GM12878 (cell line): ENCODE data around the gene AKAP5. TPM values are rescaled to one million over a fixed set of nuclear protein-coding genes. Genes with fewer than 3 reads are reported as not detected.
A peak's percentile ranks its signal among the peaks of the same experiment; 100 is the strongest.

Experiments used
- ATAC-seq: fragments of 200-7000 bp; cut with Tn5 transposase; 3 replicates; pipeline ENCODE4 v1.9.1; 2020; ENCODE audit warnings: mild to moderate bottlenecking, moderate library complexity
- BruUV-seq: library from RNA; stranded (reverse); fragments of 400-500 nt; replicated peaks from 2 replicates; lab custom pipeline; 2021; lab: Mats Ljungman, UMichigan
- CTCF ChIA-PET: fragments of 300-600 bp; sonication (Branson Sonifier 250); formaldehyde crosslinking; extraction: SDS; loops from one replicate; lab custom pipeline; 2021; ENCODE audit warnings: inconsistent platforms; lab: Yijun Ruan, JAX
- POLR2A ChIA-PET: fragments of 350-600 bp; formaldehyde crosslinking; extraction: SDS; loops from one replicate; lab custom pipeline; 2021; ENCODE audit warnings: inconsistent platforms; lab: Charles Lee
- RAD21 ChIA-PET: fragments of 300-600 bp; sonication (Branson Sonifier 250); formaldehyde crosslinking; loops from one replicate; lab custom pipeline; 2023; ENCODE audit warnings: antibody characterized with exemption; ENCODE audit not compliant: unreplicated experiment; lab: Charles Lee
- SMC1A ChIA-PET: fragments of 300-600 bp; sonication (Branson Sonifier 250); formaldehyde crosslinking; loops from one replicate; lab custom pipeline; 2023; ENCODE audit not compliant: unreplicated experiment, uncharacterized antibody; lab: Charles Lee
- DNase-seq: peaks from one replicate; pipeline ENCODE4 v3.0.0-alpha.2; 2011; ENCODE audit warnings: low read depth, low spot score
- FAIRE-seq: peaks from 3 replicates; lab custom pipeline; 2011; peaks lifted over from hg19 to GRCh38; lab: Jason Lieb, UNC
- H2AFZ ChIP-seq: 2 replicates; pipeline ENCODE4 v1.6.0; 2011; ENCODE audit warnings: low read depth, low read length, control low read depth; ENCODE audit not compliant: control insufficient read depth
- H3K27ac ChIP-seq: 2 replicates; pipeline ENCODE4 v1.5.1; 2011; ENCODE audit warnings: control low read depth; ENCODE audit not compliant: control insufficient read depth, insufficient read depth
- H3K27me3 ChIP-seq, 2 experiments: replicated peaks in 1 of 2; 2 replicates each; pipeline versions ENCODE4 v1.6.0 to v1.6.1; 2011; ENCODE audit warnings: low read length in 1 of 2; ENCODE audit not compliant: control insufficient read depth in 2 of 2, insufficient read depth in 2 of 2
- H3K36me3 ChIP-seq, 2 experiments: 2 replicates each; pipeline ENCODE4 v1.5.1; 2011; ENCODE audit warnings: low read length in 1 of 2; ENCODE audit not compliant: control insufficient read depth in 2 of 2, insufficient read depth in 2 of 2
- H3K4me1 ChIP-seq: 2 replicates; pipeline ENCODE4 v1.6.1; 2011; ENCODE audit warnings: mild to moderate bottlenecking, low read length, moderate library complexity, mixed read lengths; ENCODE audit not compliant: control insufficient read depth, insufficient read depth
- H3K4me2 ChIP-seq: 2 replicates; pipeline ENCODE4 v1.6.0; 2011; ENCODE audit warnings: control low read depth; ENCODE audit not compliant: control insufficient read depth, insufficient read depth
- H3K4me3 ChIP-seq: fragments of 200-600 bp; sonication (generic); 2 replicates; pipeline ENCODE4 v1.5.1; 2016
- H3K79me2 ChIP-seq: 2 replicates; pipeline ENCODE4 v1.6.0; 2011; ENCODE audit warnings: low read length; ENCODE audit not compliant: control insufficient read depth, insufficient read depth
- H3K9ac ChIP-seq: 2 replicates; pipeline ENCODE4 v1.8.0; 2011; ENCODE audit warnings: low read length, control low read depth, mixed read lengths; ENCODE audit not compliant: control insufficient read depth, insufficient read depth
- H3K9me3 ChIP-seq: replicated peaks from 3 replicates; pipeline ENCODE4 v1.5.1; 2011; ENCODE audit warnings: mild to moderate bottlenecking, low read length; ENCODE audit not compliant: control insufficient read depth, insufficient read depth
- H4K20me1 ChIP-seq: 2 replicates; pipeline ENCODE4 v1.6.0; 2011; ENCODE audit not compliant: control insufficient read depth, insufficient read depth
- CHD2 ChIP-seq: IDR thresholded peaks from 2 replicates; pipeline ENCODE4 v1.6.1; 2011; ENCODE audit warnings: low read depth, low read length, improper control_type of control experiment, borderline replicate concordance
- GATAD2B ChIP-seq: fragments of 450-650 bp; conservative IDR thresholded peaks from 2 replicates; pipeline ENCODE4 v1.6.1; 2017; ENCODE audit warnings: low read depth, mild to moderate bottlenecking, moderate library complexity
- MEF2A ChIP-seq: IDR thresholded peaks from 2 replicates; pipeline ENCODE4 v1.6.1; 2011; ENCODE audit warnings: low read depth, mild to moderate bottlenecking, low read length, moderate library complexity; ENCODE audit not compliant: insufficient read depth
- NFYA ChIP-seq: IDR thresholded peaks from 2 replicates; pipeline ENCODE4 v1.6.1; 2011; ENCODE audit warnings: low read depth, mild to moderate bottlenecking, low read length, improper control_type of control experiment, borderline replicate concordance
- NR2C1 ChIP-seq: fragments of 450-650 bp; IDR thresholded peaks from 2 replicates; pipeline ENCODE4 v1.6.1; 2017; ENCODE audit warnings: antibody characterized with exemption, mild to moderate bottlenecking, moderate library complexity
- NR2F1 ChIP-seq: fragments of 450-650 bp; conservative IDR thresholded peaks from 2 replicates; pipeline ENCODE4 v1.6.1; 2017; ENCODE audit warnings: mild to moderate bottlenecking
- POLR2AphosphoS2 ChIP-seq: IDR thresholded peaks from 2 replicates; pipeline ENCODE4 v1.6.1; 2011; ENCODE audit warnings: low read depth, mild to moderate bottlenecking, low read length, improper control_type of control experiment, moderate library complexity
- RFX5 ChIP-seq: IDR thresholded peaks from 2 replicates; pipeline ENCODE4 v1.6.1; 2011; ENCODE audit warnings: low read depth, low read length, improper control_type of control experiment
- SRF ChIP-seq, 2 experiments: IDR thresholded peaks; 2 replicates each; pipeline ENCODE4 v1.6.1; 2011; ENCODE audit warnings: low read depth in 2 of 2, low read length in 2 of 2, mild to moderate bottlenecking in 1 of 2, moderate library complexity in 1 of 2
- TCF7 ChIP-seq: IDR thresholded peaks from 2 replicates; pipeline ENCODE4 v1.6.1; 2014; ENCODE audit warnings: antibody characterized with exemption, borderline replicate concordance
- USF1 ChIP-seq: IDR thresholded peaks from 2 replicates; pipeline ENCODE4 v1.6.1; 2011; ENCODE audit warnings: borderline replicate concordance, low read depth, mild to moderate bottlenecking, moderate library complexity, mixed read lengths, low read length; ENCODE audit not compliant: insufficient read depth; ENCODE audit errors: extremely low read length
- ZZZ3 ChIP-seq: IDR thresholded peaks from 2 replicates; pipeline ENCODE4 v1.6.1; 2011; ENCODE audit warnings: low read depth; ENCODE audit not compliant: control insufficient read depth, insufficient read length
- WGBS: methylation state at CpG from one replicate; pipeline ENCODE4 v1.1.6; 2016; ENCODE audit warnings: low lambda C conversion rate; ENCODE audit not compliant: insufficient replicate concordance, insufficient coverage; ENCODE audit errors: missing lambda C conversion rate; 5-methylcytosine and 5-hydroxymethylcytosine counted together
- in situ Hi-C: fragments of 300-500 bp; cut with MboI; formaldehyde crosslinking; loops from 9 replicates; pipeline ENCODE4 v1.14.3; 2018; ENCODE audit warnings: mixed read lengths
- intact Hi-C: fragments of 100-400 bp; cut with micrococcal nuclease; formaldehyde crosslinking; loops from one replicate; pipeline ENCODE4 v1.14.2; 2022; ENCODE audit not compliant: unreplicated experiment
- polyA plus RNA-seq, 11 experiments: library from polyadenylated mRNA; depleted of rRNA in 4 of 11; unstranded in 6 of 11; stranded (reverse) in 5 of 11; fragments of >200 nt; fragmentation: Nextera tagmentation in 4 of 11; fragmentation: Illumina TruSeq in 1 of 11; extraction: Ambion mirVana in 4 of 11; extraction: Trizol in 1 of 11; gene quantifications; 1 replicate in 1 of 11; 2 replicates in 10 of 11; pipeline versions ENCODE4 v1.2.1 to v1.2.3, GENCODE V29; 2011 to 2016; ENCODE audit warnings: inconsistent platforms in 2 of 11, missing spikeins in 2 of 11, low read depth in 1 of 11
- total RNA-seq, 4 experiments: library from RNA; depleted of rRNA in 3 of 4; stranded (reverse); fragments of >200 nt in 3 of 4; fragmentation: Illumina TruSeq in 1 of 4; extraction: Trizol in 1 of 4; gene quantifications; 2 replicates each; pipeline versions ENCODE4 v1.2.1 to v1.2.3, GENCODE V29; 2013 to 2021

Gene AKAP5
- total and polyA plus RNA-seq, 10 of the 15 experiments (the other 5 are each of a cell fraction or from before 2014, with no cell fraction given): 0.45 to 5.1 (median 1.7) TPM

- TF ChIP-seq SRF (IDR thresholded peaks at IDR 0.05; ENCODE audit: low read depth in 2 of 2, low read length in 2 of 2) (no peak), POLR2AphosphoS2 (0 out of 2 replicates have a peak, but pooled peaks have one; percentile 56), NFYA (no peak), TCF7 (no peak), GATAD2B (peak; percentile 80), USF1 (no peak), MEF2A (no peak), RFX5 (no peak), CHD2 (no peak)
Observed at GRCh38 chr14:64465191-64465822, at the start of gene AKAP5 (continued).

GRCh38 chr14:64416348-64416932, 48.9 kb upstream of the AKAP5 start:
- peak; percentile 82 for TF ChIP-seq NR2C1
- TF ChIP-seq NR2F1: peak; percentile 88
- TF ChIP-seq ZZZ3: no peak
- Histone ChIP-seq H3K27ac (no peak overlapping the region), H3K9ac (no peak overlapping the region), H3K4me2 (no peak overlapping the region), H3K79me2 (no peaks in the 10 kb centered on the region), H3K36me3 (peaks cover 22 to 35% of the 10 kb centered on the region in 2 experiments), H4K20me1 (no peaks in the 10 kb centered on the region), H3K9me3 (no peaks in the 10 kb centered on the region), H3K27me3 (no peaks in the 10 kb centered on the region), H2AFZ (no peak overlapping the region), H3K4me1 (no peaks in the 10 kb centered on the region), H3K4me3 (no peak overlapping the region)
- WGBS: 17% methylated on average over 3 of the region's 3 CpGs
- ATAC-seq (no peak), FAIRE-seq (no peak), DNase-seq (no peak)
- in situ Hi-C loops: no loop called here
- ChIA-PET SMC1A (interaction anchor here (0.9 to 4.8 kb wide), 3 partner anchors 18 to 95 kb away, joined by 3 to 21 read pairs (median 4); no protein-coding TSS in a partner anchor), CTCF (interaction anchor here (0.8 to 4.7 kb wide), 8 partner anchors 14 to 475 kb away, joined by 3 to 38 read pairs (median 3); no protein-coding TSS in a partner anchor), POLR2A (no interaction called here), RAD21 (interaction anchor here (0.7 kb wide), 2 partner anchors 23 to 51 kb away, joined by 3 read pairs; no protein-coding TSS in a partner anchor)
- intact Hi-C loops: no loop called here
- BruUV-seq: no TSS peak
